ENCODE data around the gene SYNE2.
"Not testable (repeated sequence)": the region's sequence is repeated elsewhere in the genome, so short reads cannot be mapped to it uniquely, and the experiment has no call there.

SYNE2 gene

GRCh38 chr14:64202716-64203115 is 349.9 kb downstream of the SYNE2 start:
- Histone ChIP-seq H3K36me3 (ENCODE audit: control insufficient read depth, low read depth, low read length) (no peaks in the 10 kb centered on the region), H3K27ac (ENCODE audit: low read length) (no peak overlapping the region), H3K9me3 (ENCODE audit: control insufficient read depth, low read depth, low read length) (no peaks in the 10 kb centered on the region), H3K27me3 (ENCODE audit: control insufficient read depth, insufficient read depth, low read length) (no peaks in the 10 kb centered on the region), H3K4me1 (ENCODE audit: control insufficient read depth, low read depth, low read length) (peaks cover 10% of the 10 kb centered on the region), H3K9ac (ENCODE audit: low read length) (no peak overlapping the region), H3K4me3 (ENCODE audit: low read length) (no peak overlapping the region)

- H3K36me3 ChIP-seq (ENCODE audit: control insufficient read depth, low read depth, low read length): peaks cover 3% of the 10 kb centered on the region
- H3K9ac ChIP-seq (ENCODE audit: low read length): no peak overlapping the region
- no peak overlapping the region for H3K27ac ChIP-seq (ENCODE audit: low read length)
- H3K9me3 ChIP-seq (ENCODE audit: control insufficient read depth, low read depth, low read length): no peaks in the 10 kb centered on the region
- no peak overlapping the region for H3K4me3 ChIP-seq (ENCODE audit: low read length)
- no peaks in the 10 kb centered on the region for H3K27me3 ChIP-seq (ENCODE audit: control insufficient read depth, insufficient read depth, low read length)
- peaks cover 10% of the 10 kb centered on the region for H3K4me1 ChIP-seq (ENCODE audit: control insufficient read depth, low read depth, low read length)
These were observed 350.7 kb downstream of the SYNE2 start for GRCh38 chr14:64203366-64204006.

- Histone ChIP-seq H3K4me3 (ENCODE audit: low read length) (no peak overlapping the region), H3K9me3 (ENCODE audit: control insufficient read depth, low read depth, low read length) (no peaks in the 10 kb centered on the region), H3K36me3 (ENCODE audit: control insufficient read depth, low read depth, low read length) (peaks cover 44% of the 10 kb centered on the region), H3K27me3 (ENCODE audit: control insufficient read depth, insufficient read depth, low read length) (no peaks in the 10 kb centered on the region), H3K9ac (ENCODE audit: low read length) (no peak overlapping the region), H3K4me1 (ENCODE audit: control insufficient read depth, low read depth, low read length) (no peaks in the 10 kb centered on the region), H3K27ac (ENCODE audit: low read length) (no peak overlapping the region)
These were observed 355.5 kb downstream of the SYNE2 start for GRCh38 chr14:64208261-64208660.

- Histone ChIP-seq H3K27ac (ENCODE audit: low read length) (no peak overlapping the region), H3K9me3 (ENCODE audit: control insufficient read depth, low read depth, low read length) (no peaks in the 10 kb centered on the region), H3K4me1 (ENCODE audit: control insufficient read depth, low read depth, low read length) (no peaks in the 10 kb centered on the region), H3K4me3 (ENCODE audit: low read length) (no peak overlapping the region), H3K36me3 (ENCODE audit: control insufficient read depth, low read depth, low read length) (peaks cover 47% of the 10 kb centered on the region), H3K9ac (ENCODE audit: low read length) (no peak overlapping the region), H3K27me3 (ENCODE audit: control insufficient read depth, insufficient read depth, low read length) (no peaks in the 10 kb centered on the region)
These were observed 356.2 kb downstream of the SYNE2 start for GRCh38 chr14:64208981-64209380.

- Histone ChIP-seq H3K27ac (ENCODE audit: low read length) (no peak overlapping the region), H3K4me3 (ENCODE audit: low read length) (no peak overlapping the region), H3K9me3 (ENCODE audit: control insufficient read depth, low read depth, low read length) (no peaks in the 10 kb centered on the region), H3K36me3 (ENCODE audit: control insufficient read depth, low read depth, low read length) (peaks cover 53% of the 10 kb centered on the region), H3K27me3 (ENCODE audit: control insufficient read depth, insufficient read depth, low read length) (no peaks in the 10 kb centered on the region), H3K9ac (ENCODE audit: low read length) (no peak overlapping the region), H3K4me1 (ENCODE audit: control insufficient read depth, low read depth, low read length) (no peaks in the 10 kb centered on the region)
These were observed 356.8 kb downstream of the SYNE2 start for GRCh38 chr14:64209444-64210131.

GRCh38 chr14:64210216-64210615 is 357.4 kb downstream of the SYNE2 start:
- Histone ChIP-seq H3K36me3 (ENCODE audit: control insufficient read depth, low read depth, low read length) (peaks cover 58% of the 10 kb centered on the region), H3K4me3 (ENCODE audit: low read length) (no peak overlapping the region), H3K27me3 (ENCODE audit: control insufficient read depth, insufficient read depth, low read length) (no peaks in the 10 kb centered on the region), H3K4me1 (ENCODE audit: control insufficient read depth, low read depth, low read length) (no peaks in the 10 kb centered on the region), H3K9me3 (ENCODE audit: control insufficient read depth, low read depth, low read length) (no peaks in the 10 kb centered on the region), H3K9ac (ENCODE audit: low read length) (no peak overlapping the region), H3K27ac (ENCODE audit: low read length) (no peak overlapping the region)

GRCh38 chr14:64210912-64211311 is 358.1 kb downstream of the SYNE2 start:
- not testable (repeated sequence) for H3K9me3 ChIP-seq (ENCODE audit: control insufficient read depth, low read depth, low read length); H3K4me3 ChIP-seq (ENCODE audit: low read length); H3K4me1 ChIP-seq (ENCODE audit: control insufficient read depth, low read depth, low read length); H3K27ac ChIP-seq (ENCODE audit: low read length); H3K27me3 ChIP-seq (ENCODE audit: control insufficient read depth, insufficient read depth, low read length); H3K9ac ChIP-seq (ENCODE audit: low read length)
- peaks cover 65% of the 10 kb centered on the region for H3K36me3 ChIP-seq (ENCODE audit: control insufficient read depth, low read depth, low read length)

- H3K4me1 ChIP-seq (ENCODE audit: control insufficient read depth, low read depth, low read length): no peaks in the 10 kb centered on the region
- H3K9ac ChIP-seq (ENCODE audit: low read length): no peak overlapping the region
- H3K4me3 ChIP-seq (ENCODE audit: low read length): no peak overlapping the region
- no peaks in the 10 kb centered on the region for H3K27me3 ChIP-seq (ENCODE audit: control insufficient read depth, insufficient read depth, low read length)
- peaks cover 73% of the 10 kb centered on the region for H3K36me3 ChIP-seq (ENCODE audit: control insufficient read depth, low read depth, low read length)
- no peaks in the 10 kb centered on the region for H3K9me3 ChIP-seq (ENCODE audit: control insufficient read depth, low read depth, low read length)
- H3K27ac ChIP-seq (ENCODE audit: low read length): no peak overlapping the region
These were observed 359.9 kb downstream of the SYNE2 start for GRCh38 chr14:64212666-64213065.

- H3K4me3 ChIP-seq (ENCODE audit: low read length): no peak overlapping the region
- no peak overlapping the region for H3K27ac ChIP-seq (ENCODE audit: low read length)
- peaks cover 77% of the 10 kb centered on the region for H3K36me3 ChIP-seq (ENCODE audit: control insufficient read depth, low read depth, low read length)
- H3K4me1 ChIP-seq (ENCODE audit: control insufficient read depth, low read depth, low read length): no peaks in the 10 kb centered on the region
- no peak overlapping the region for H3K9ac ChIP-seq (ENCODE audit: low read length)
- no peaks in the 10 kb centered on the region for H3K27me3 ChIP-seq (ENCODE audit: control insufficient read depth, insufficient read depth, low read length)
- no peaks in the 10 kb centered on the region for H3K9me3 ChIP-seq (ENCODE audit: control insufficient read depth, low read depth, low read length)
These were observed 360.3 kb downstream of the SYNE2 start for GRCh38 chr14:64213086-64213485.

- Histone ChIP-seq H3K4me1 (ENCODE audit: control insufficient read depth, low read depth, low read length) (no peaks in the 10 kb centered on the region), H3K4me3 (ENCODE audit: low read length) (no peak overlapping the region), H3K27ac (ENCODE audit: low read length) (no peak overlapping the region), H3K9me3 (ENCODE audit: control insufficient read depth, low read depth, low read length) (no peaks in the 10 kb centered on the region), H3K27me3 (ENCODE audit: control insufficient read depth, insufficient read depth, low read length) (no peaks in the 10 kb centered on the region), H3K36me3 (ENCODE audit: control insufficient read depth, low read depth, low read length) (peaks cover 80% of the 10 kb centered on the region), H3K9ac (ENCODE audit: low read length) (no peak overlapping the region)
These were observed 361.2 kb downstream of the SYNE2 start for GRCh38 chr14:64213853-64214570.

- no peak overlapping the region for H3K27ac ChIP-seq (ENCODE audit: low read length)
- H3K27me3 ChIP-seq (ENCODE audit: control insufficient read depth, insufficient read depth, low read length): no peaks in the 10 kb centered on the region
- no peaks in the 10 kb centered on the region for H3K4me1 ChIP-seq (ENCODE audit: control insufficient read depth, low read depth, low read length)
- peaks cover 79% of the 10 kb centered on the region for H3K36me3 ChIP-seq (ENCODE audit: control insufficient read depth, low read depth, low read length)
- H3K4me3 ChIP-seq (ENCODE audit: low read length): no peak overlapping the region
- H3K9ac ChIP-seq (ENCODE audit: low read length): no peak overlapping the region
- no peaks in the 10 kb centered on the region for H3K9me3 ChIP-seq (ENCODE audit: control insufficient read depth, low read depth, low read length)
These were observed 362.5 kb downstream of the SYNE2 start for GRCh38 chr14:64215274-64215673.
